Skeletal muscle satellite cell (primary cell): ENCODE results near the gene MAP6.

Experiments
- H3K27me3 ChIP-seq: 2 replicates; pipeline ENCODE4 v1.7.0; 2013; ENCODE audit warnings: low read length; ENCODE audit not compliant: control insufficient read depth, insufficient read depth
- H3K36me3 ChIP-seq: 2 replicates; pipeline ENCODE4 v1.7.0; 2013; ENCODE audit warnings: mild to moderate bottlenecking, control low read depth, low read length; ENCODE audit not compliant: insufficient read depth
- H3K4me1 ChIP-seq: 2 replicates; pipeline ENCODE4 v1.7.0; 2013; ENCODE audit warnings: low read length; ENCODE audit not compliant: control insufficient read depth, insufficient read depth
- H3K4me2 ChIP-seq: 2 replicates; pipeline ENCODE4 v1.7.0; 2013; ENCODE audit warnings: mild to moderate bottlenecking, low read length
- H3K4me3 ChIP-seq: 2 replicates; pipeline ENCODE4 v1.7.0; 2013; ENCODE audit warnings: low read length
- H3K9ac ChIP-seq: 2 replicates; pipeline ENCODE4 v1.7.0; 2013; ENCODE audit warnings: mild to moderate bottlenecking, low read depth, low read length, moderate library complexity
- H3K9me3 ChIP-seq: replicated peaks from 2 replicates; pipeline ENCODE4 v1.7.0; 2013; ENCODE audit warnings: mild to moderate bottlenecking, control low read depth, low read length

Gene MAP6

DNA sequence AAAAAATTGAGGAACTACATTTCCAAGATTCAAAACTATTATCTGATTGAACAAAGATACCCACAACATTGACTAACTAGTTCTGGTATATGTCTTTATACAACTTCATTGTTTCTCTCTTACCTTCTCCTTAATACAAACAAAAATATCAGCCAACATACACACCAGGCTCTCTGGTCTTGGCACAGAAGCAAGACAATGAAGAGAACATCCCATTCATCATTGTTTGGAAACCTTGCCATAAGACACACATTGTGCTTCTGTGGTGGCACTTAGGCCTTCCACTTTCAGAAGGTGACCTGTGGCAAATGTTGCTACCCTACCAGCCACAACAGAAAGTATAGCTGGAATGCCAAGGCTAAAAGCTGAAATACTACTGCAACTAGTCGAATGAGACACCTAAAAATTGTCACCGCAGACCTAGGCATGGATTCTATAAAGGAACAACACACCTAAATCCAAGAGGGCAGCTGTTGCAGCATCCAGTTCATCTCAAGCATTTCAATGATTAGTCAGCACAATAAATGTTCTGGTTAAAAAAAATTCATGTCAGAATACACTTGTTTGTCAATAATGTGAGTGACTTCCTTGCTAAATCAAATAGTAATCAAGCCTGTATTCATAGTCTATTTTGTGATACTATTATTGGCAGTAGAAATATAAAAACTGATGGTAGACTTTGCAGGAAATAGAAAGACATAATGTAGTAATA, 26.3 kb downstream of the MAP6 start:
- no peak overlapping the region for H3K4me2 ChIP-seq
- H3K4me1 ChIP-seq: no peaks in the 10 kb centered on the region
- H3K27me3 ChIP-seq: peaks cover 21% of the 10 kb centered on the region
- H3K36me3 ChIP-seq: no peaks in the 10 kb centered on the region
- no peaks in the 10 kb centered on the region for H3K9me3 ChIP-seq
- no peak overlapping the region for H3K4me3 ChIP-seq
- H3K9ac ChIP-seq: no peak overlapping the region

DNA sequence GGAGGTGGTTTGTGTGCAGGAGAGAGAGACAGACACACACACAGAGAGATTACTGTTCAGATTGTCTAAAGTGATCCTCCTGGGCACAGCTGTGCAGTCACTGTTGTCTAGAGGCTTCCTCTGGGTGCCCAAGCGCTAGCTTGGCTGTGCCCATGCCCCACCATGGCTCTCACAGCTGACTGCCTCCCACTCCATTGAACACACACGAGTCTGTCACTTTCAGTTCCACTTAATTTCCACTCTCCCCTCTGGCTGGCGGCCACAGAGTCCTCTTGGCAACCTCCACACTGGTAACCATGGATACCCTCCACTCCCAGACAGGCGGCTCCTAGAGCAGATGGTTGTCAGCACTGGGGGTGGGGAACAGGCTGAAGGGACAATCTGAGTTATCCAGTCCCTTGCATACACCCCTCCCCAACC, 29.1 kb downstream of the MAP6 start:
- Histone ChIP-seq H3K4me3 (no peak overlapping the region), H3K27me3 (peaks cover 21% of the 10 kb centered on the region), H3K36me3 (no peaks in the 10 kb centered on the region), H3K9me3 (no peaks in the 10 kb centered on the region), H3K9ac (no peak overlapping the region), H3K4me1 (peaks cover 9% of the 10 kb centered on the region), H3K4me2 (no peak overlapping the region)

DNA sequence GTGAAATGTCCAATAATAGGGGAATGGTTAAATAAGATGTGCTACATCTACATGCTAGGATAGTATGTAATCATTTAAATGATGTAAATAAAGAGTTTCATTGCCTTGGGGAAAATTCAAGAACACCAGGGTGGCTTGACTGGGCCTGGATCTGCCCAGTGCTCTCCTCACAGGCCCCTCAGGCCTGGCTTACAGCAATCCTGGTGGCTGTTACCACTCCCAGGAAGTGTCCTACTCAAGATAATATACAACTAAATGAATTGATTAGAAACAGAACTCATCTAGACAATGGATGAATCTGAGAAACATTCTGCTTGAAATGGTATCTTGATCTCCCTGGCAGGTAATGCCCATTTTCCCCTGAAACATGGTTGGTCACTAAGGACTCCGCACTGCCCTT, 30.8 kb downstream of the MAP6 start:
- no peak overlapping the region for H3K4me2 ChIP-seq
- H3K9me3 ChIP-seq: no peaks in the 10 kb centered on the region
- no peaks in the 10 kb centered on the region for H3K36me3 ChIP-seq
- no peak overlapping the region for H3K4me3 ChIP-seq
- H3K9ac ChIP-seq: no peak overlapping the region
- H3K4me1 ChIP-seq: peaks cover 9% of the 10 kb centered on the region
- peaks cover 17% of the 10 kb centered on the region for H3K27me3 ChIP-seq

DNA sequence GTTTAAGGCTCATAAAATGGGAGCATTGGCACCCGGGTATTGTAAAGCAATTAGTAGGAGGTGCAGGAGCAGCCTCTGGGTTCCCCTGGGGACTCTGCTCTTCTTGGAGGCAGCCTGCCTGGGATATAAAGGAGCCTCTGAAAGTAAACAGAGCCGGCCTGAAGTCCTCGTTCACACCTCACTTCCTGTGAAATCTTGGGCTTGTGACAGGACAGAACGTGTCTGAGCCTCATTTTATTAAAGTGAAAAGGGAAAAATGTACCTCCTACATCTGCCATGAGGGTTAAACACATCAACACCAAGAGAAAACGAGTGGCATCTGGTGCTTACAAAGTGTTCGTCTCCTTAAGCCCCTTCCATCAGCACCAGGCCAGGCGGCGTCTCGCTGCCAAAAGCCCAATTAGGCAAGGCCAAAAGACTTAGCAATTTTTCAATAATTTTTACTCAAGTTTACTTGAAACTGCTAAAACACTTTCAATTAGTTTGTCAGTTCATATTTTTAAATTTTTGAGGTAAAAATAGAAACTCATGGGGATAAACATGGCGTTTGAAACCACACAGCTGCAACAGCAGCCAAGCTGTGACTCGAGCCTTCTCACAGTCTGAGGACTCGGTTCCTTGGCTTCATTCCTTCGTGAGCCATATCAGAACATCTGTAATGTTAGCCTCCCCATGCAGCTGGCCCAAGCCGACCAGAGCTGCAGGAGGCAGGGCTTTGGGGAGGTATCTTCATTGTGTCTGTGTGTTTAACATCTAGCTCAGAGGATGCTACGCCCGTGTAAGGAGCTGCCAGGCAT, 33.6 kb downstream of the MAP6 start:
- Histone ChIP-seq H3K4me2 (peak overlapping the region; percentile 24), H3K27me3 (peaks cover 28% of the 10 kb centered on the region), H3K9me3 (no peaks in the 10 kb centered on the region), H3K9ac (peak overlapping the region; percentile 1), H3K4me1 (peaks cover 9% of the 10 kb centered on the region), H3K36me3 (no peaks in the 10 kb centered on the region), H3K4me3 (no peak overlapping the region)

DNA sequence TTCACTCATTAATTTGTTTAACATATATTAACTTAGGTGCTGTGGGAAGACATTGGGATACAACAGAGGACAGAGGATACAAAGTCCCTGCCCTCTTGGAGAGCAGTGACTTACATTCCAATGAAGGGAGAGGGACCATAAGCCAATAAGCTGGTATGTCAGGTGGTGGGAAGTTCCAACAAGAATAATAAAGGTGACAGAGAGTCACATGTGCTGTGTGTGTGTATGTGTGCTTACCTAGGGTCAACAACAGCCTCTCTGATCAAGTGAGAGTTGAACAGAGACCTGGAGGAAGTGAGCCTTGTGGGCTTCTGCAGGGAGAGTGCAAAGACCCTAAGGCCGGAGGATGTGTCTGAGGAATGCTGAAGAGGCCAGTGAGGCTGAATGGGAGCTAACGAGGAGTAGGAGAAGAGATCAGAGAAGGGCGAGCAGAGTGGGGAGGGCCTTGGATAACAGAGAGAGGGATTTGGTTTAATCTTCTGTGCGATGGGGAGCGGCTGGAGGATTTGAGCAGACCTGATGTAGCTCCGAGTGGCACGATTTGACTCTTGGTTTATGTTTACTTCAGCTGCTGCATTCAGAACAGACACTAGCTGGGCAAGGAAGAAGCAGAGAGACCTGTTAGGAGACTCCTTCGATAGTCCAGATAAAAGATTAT, 35.3 kb downstream of the MAP6 start:
- no peaks in the 10 kb centered on the region for H3K9me3 ChIP-seq
- no peak overlapping the region for H3K4me2 ChIP-seq
- peaks cover 23% of the 10 kb centered on the region for H3K27me3 ChIP-seq
- no peak overlapping the region for H3K4me3 ChIP-seq
- no peaks in the 10 kb centered on the region for H3K36me3 ChIP-seq
- peaks cover 9% of the 10 kb centered on the region for H3K4me1 ChIP-seq
- H3K9ac ChIP-seq: no peak overlapping the region

DNA sequence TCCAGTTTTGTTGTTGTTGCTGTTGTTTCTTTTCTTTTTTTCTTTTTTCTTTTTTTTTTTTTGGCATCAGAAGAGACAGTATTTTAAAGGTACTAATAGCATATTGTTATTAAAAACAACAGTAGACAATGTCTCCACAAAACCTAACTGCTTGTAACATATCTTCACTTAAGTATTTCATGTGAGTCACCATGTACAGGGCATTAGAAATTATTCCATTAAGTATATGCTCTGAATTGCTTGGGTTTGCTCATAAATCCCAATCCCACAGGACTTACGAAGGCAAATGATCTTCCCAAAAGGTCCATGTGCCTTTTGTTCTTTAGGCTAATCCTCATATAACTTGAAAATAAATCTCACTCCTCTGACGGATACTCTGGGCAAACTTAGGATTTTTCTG, 35.9 kb downstream of the MAP6 start:
- H3K36me3 ChIP-seq: no peaks in the 10 kb centered on the region
- no peaks in the 10 kb centered on the region for H3K9me3 ChIP-seq
- peaks cover 23% of the 10 kb centered on the region for H3K27me3 ChIP-seq
- peaks cover 13% of the 10 kb centered on the region for H3K4me1 ChIP-seq
- H3K4me2 ChIP-seq: no peak overlapping the region
- H3K9ac ChIP-seq: no peak overlapping the region
- no peak overlapping the region for H3K4me3 ChIP-seq

DNA sequence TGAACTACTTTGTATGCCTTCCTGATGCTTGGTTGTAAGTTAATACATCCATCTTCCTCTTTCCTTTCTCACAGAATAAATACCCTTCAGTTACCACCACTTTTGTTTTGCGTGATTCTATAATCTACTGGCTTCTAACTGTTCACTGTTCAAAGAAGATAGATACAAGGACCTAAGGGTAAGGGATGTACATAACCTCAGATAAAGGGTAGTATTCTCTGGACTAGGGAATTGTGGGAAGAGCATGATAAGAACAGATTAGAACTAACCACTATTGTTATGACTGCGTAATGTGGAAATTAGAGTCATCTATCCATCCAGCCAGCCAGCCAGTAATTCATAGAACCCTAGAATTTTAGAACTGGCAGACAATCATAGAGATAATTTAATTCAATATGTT, 36.4 kb downstream of the MAP6 start:
- no peak overlapping the region for H3K4me3 ChIP-seq
- H3K9me3 ChIP-seq: no peaks in the 10 kb centered on the region
- H3K4me2 ChIP-seq: no peak overlapping the region
- H3K9ac ChIP-seq: no peak overlapping the region
- H3K36me3 ChIP-seq: no peaks in the 10 kb centered on the region
- H3K27me3 ChIP-seq: peaks cover 23% of the 10 kb centered on the region
- peaks cover 17% of the 10 kb centered on the region for H3K4me1 ChIP-seq

DNA sequence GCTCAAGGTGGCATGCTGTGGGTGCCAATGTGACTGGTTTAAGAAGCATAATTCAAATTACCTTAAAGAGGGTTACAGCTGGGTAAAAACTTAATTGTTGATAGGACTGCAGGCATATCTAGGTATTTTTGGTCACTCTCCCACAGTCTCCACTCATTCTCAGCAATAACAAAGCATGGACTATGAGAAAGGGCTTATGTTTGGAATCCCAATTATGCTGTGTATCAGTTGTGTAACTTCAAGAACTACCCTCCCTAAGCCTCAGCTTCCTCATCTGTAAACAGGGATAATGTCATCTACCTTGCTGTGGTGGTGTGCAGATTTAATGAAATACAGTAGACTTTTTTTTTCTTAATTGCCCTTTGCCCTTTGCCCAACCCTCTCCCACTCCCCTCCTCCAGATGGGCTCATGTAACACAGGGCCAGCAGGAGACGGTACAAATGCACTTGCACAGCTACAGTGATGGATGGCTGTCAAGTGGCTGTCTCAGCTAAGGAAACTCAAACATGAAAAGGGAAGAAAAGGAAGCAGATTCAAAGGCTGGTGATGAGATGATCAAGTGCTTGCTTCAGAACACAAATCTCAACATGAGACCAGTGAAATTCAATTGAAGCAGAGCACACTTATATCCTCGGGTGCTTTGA, 37.6 kb downstream of the MAP6 start:
- H3K4me1 ChIP-seq: peaks cover 29% of the 10 kb centered on the region
- no peaks in the 10 kb centered on the region for H3K36me3 ChIP-seq
- no peak overlapping the region for H3K4me3 ChIP-seq
- no peaks in the 10 kb centered on the region for H3K9me3 ChIP-seq
- no peak overlapping the region for H3K9ac ChIP-seq
- peaks cover 23% of the 10 kb centered on the region for H3K27me3 ChIP-seq
- H3K4me2 ChIP-seq: no peak overlapping the region

DNA sequence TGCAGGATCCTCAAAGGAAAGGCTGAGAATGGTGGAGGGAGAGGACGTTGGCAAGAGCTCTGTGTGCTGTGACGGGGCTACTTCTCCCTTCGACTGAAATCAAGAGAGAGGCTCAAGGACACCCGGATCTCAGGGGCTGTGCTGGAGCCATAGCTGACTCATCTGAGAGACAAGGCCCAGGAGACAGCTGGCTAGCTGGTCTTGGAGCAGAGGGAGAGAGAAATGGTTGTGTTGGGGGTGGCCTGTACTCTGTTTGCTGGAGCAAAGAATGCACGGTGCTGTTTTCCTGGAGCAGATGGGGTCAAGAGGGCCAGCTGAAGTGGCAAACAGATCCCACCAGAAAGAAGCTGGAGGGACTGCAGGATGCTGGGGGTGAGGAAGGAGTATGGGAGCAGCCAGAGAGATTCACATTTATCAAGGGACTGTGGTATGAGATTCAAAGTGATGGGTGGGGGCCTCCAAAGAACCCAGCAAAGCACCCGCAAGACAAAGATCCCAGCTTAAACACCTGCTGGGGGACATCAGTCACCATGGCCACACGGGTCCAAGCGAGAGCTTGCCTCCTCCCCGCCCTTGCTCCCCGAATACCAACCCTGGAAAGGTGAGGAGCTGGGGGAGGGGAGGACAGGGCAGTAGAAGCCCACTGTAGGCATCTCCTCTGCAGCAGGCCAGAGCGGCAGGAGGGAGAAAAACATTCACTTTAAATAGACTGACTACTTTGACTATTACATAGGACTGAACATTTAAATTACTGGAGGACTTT, 40.8 kb downstream of the MAP6 start:
- Histone ChIP-seq H3K4me1 (peaks cover 26% of the 10 kb centered on the region), H3K4me2 (no peak overlapping the region), H3K9ac (no peak overlapping the region), H3K27me3 (peaks cover 19% of the 10 kb centered on the region), H3K4me3 (no peak overlapping the region), H3K9me3 (no peaks in the 10 kb centered on the region), H3K36me3 (no peaks in the 10 kb centered on the region)

DNA sequence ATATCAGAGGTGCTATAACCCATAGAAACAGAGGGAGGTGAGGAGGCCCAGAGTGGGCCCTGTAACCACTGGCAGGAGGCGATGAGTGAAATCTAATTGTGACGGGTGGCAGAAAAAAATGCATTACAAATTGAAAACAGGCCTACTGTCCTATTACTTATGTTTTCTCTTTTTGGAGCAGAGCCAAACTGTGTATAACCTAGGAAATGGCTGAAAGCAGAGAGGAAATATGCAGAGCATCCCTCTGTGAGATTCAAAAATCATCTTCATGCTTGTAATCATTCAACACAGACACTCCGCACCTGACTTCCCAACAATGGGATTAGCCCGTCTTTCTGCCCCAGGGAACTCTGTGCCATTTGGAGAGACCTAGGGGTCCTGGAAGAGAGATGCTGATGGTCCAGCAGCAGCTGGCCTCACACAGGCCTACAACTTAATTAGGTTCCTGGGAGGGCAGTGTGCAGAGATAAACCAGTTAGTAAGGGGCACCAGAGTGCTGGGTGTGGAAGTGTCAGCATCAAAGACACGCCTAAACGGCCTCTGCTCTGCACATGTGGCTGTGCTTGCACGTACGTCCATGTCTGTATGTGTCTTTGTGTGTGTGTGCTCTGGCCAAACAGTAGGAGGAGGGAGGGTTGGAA, 41.8 kb downstream of the MAP6 start:
- H3K4me1 ChIP-seq: peaks cover 26% of the 10 kb centered on the region
- H3K36me3 ChIP-seq: no peaks in the 10 kb centered on the region
- no peak overlapping the region for H3K4me3 ChIP-seq
- no peaks in the 10 kb centered on the region for H3K9me3 ChIP-seq
- peak overlapping the region; percentile 6 for H3K9ac ChIP-seq
- peak overlapping the region; percentile 55 for H3K4me2 ChIP-seq
- peaks cover 14% of the 10 kb centered on the region for H3K27me3 ChIP-seq
